C4-2B (cell line): ENCODE data around the gene CAMK1D.
"Not testable (repeated sequence)": the region's sequence is repeated elsewhere in the genome, so short reads cannot be mapped to it uniquely, and the experiment has no call there.

Experiments used
- H3K27ac ChIP-seq: fragments of 450-650 bp; 2 replicates; pipeline ENCODE4 v1.5.1; 2017
- CTCF ChIP-seq: fragments of 450-650 bp; conservative IDR thresholded peaks from 2 replicates; pipeline ENCODE4 v1.5.1; 2017; ENCODE audit warnings: mild to moderate bottlenecking
- ZFX ChIP-seq: fragments of 450-650 bp; IDR thresholded peaks from 2 replicates; pipeline ENCODE4 v1.6.1; 2017

CAMK1D gene

GRCh38 chr10:12351447-12351846 lies 2.1 kb downstream of the CAMK1D start:
- TF ChIP-seq CTCF, result no peak
- no peak for TF ChIP-seq ZFX
- no peak overlapping the region for H3K27ac ChIP-seq

- H3K27ac ChIP-seq, result no peak overlapping the region
- TF ChIP-seq CTCF (no peak), ZFX (no peak)
These were observed 2.5 kb downstream of the CAMK1D start for GRCh38 chr10:12351889-12352288.

GRCh38 chr10:12353399-12354242 lies 4.3 kb downstream of the CAMK1D start:
- H3K27ac ChIP-seq, result no peak overlapping the region
- TF ChIP-seq CTCF, result no peak
- TF ChIP-seq ZFX, result no peak

GRCh38 chr10:12354696-12355095 lies 5.3 kb downstream of the CAMK1D start:
- not testable (repeated sequence) for H3K27ac ChIP-seq

- no peak for TF ChIP-seq CTCF
- TF ChIP-seq ZFX, result no peak
- no peak overlapping the region for H3K27ac ChIP-seq
These were observed 6.0 kb downstream of the CAMK1D start for GRCh38 chr10:12355384-12355783.

GRCh38 chr10:12357525-12358151 lies 8.3 kb downstream of the CAMK1D start:
- TF ChIP-seq CTCF (no peak), ZFX (no peak)
- H3K27ac ChIP-seq, result no peak overlapping the region

GRCh38 chr10:12358863-12359564 lies 9.7 kb downstream of the CAMK1D start:
- no peak overlapping the region for H3K27ac ChIP-seq
- TF ChIP-seq ZFX, result no peak
- TF ChIP-seq CTCF, result no peak
